ENCODE measurements around the gene NDST4. TPM values are rescaled to one million over a fixed set of nuclear protein-coding genes. Genes with fewer than 3 reads are reported as not detected.

NDST4 gene
- total RNA-seq, 1 experiment from 2014 or later: 0.13 TPM

GRCh38 chr4:114791976-114792375 lies 321.4 kb downstream of the NDST4 start:
- Histone ChIP-seq H3K27ac (ENCODE audit: low read length) (no peak overlapping the region), H3K4me1 (ENCODE audit: control insufficient read depth, insufficient read depth, low read length) (no peaks in the 10 kb centered on the region), H3K36me3 (ENCODE audit: control insufficient read depth, insufficient read depth, low read length) (no peaks in the 10 kb centered on the region), H3K4me3 (ENCODE audit: low read depth in 2 of 2, low read length in 2 of 2) (no peak overlapping the region), H3K9me3 (ENCODE audit: control insufficient read depth, insufficient read depth, low read depth, low read length) (no peaks in the 10 kb centered on the region), H3K27me3 (ENCODE audit: control insufficient read depth, insufficient read depth, low read length) (no peaks in the 10 kb centered on the region)
- DNase-seq (ENCODE audit: low read depth, low spot score): no peak
- TF ChIP-seq SIN3A (IDR thresholded peaks at IDR 0.05; ENCODE audit: borderline replicate concordance, insufficient read depth, low read depth, low read length): no peak
- no peak for TF ChIP-seq TCF7L2 (IDR thresholded peaks at IDR 0.05; ENCODE audit: low read depth, low read length)
- no peak for TF ChIP-seq REST (IDR thresholded peaks at IDR 0.05; ENCODE audit: insufficient read depth in 1 of 2, low read depth in 2 of 2, low read length in 1 of 2)
- TF ChIP-seq POLR2AphosphoS5 (IDR thresholded peaks at IDR 0.05; ENCODE audit: low read depth, low read length): no peak
- no peak for TF ChIP-seq CTCF (IDR thresholded peaks at IDR 0.05)
- BruUV-seq (replicated peaks): no TSS peak
- POLR2A ChIA-PET: interaction anchor here (0.5 kb wide), 1 partner anchor 601 kb away, joined by 5 read pairs; no protein-coding TSS in a partner anchor
- CTCF ChIA-PET: no interaction called here
- in situ Hi-C loops (cut with HindIII; ENCODE audit: low pct_unique_long_range_greater_than_20kb, low sequenced_read_pairs): no loop called here
- intact Hi-C loops (cut with micrococcal nuclease; ENCODE audit: unreplicated experiment): no loop called here
- ATAC-seq: no peak

GRCh38 chr4:114785570-114785969 lies 327.9 kb downstream of the NDST4 start:
- no peak overlapping the region for H3K4me3 ChIP-seq (ENCODE audit: low read depth in 2 of 2, low read length in 2 of 2)
- H3K27me3 ChIP-seq (ENCODE audit: control insufficient read depth, insufficient read depth, low read length): no peaks in the 10 kb centered on the region
- ChIA-PET POLR2A (no interaction called here), CTCF (no interaction called here)
- no TSS peak for BruUV-seq (replicated peaks)
- no peaks in the 10 kb centered on the region for H3K4me1 ChIP-seq (ENCODE audit: control insufficient read depth, insufficient read depth, low read length)
- no peak overlapping the region for H3K27ac ChIP-seq (ENCODE audit: low read length)
- in situ Hi-C loops (cut with HindIII; ENCODE audit: low pct_unique_long_range_greater_than_20kb, low sequenced_read_pairs): no loop called here
- DNase-seq (ENCODE audit: low read depth, low spot score): no peak
- TF ChIP-seq POLR2AphosphoS5 (IDR thresholded peaks at IDR 0.05; ENCODE audit: low read depth, low read length): no peak
- no peak for TF ChIP-seq TCF7L2 (IDR thresholded peaks at IDR 0.05; ENCODE audit: low read depth, low read length)
- no peak for TF ChIP-seq CTCF (IDR thresholded peaks at IDR 0.05)
- no peak for TF ChIP-seq REST (IDR thresholded peaks at IDR 0.05; ENCODE audit: insufficient read depth in 1 of 2, low read depth in 2 of 2, low read length in 1 of 2)
- TF ChIP-seq SIN3A (IDR thresholded peaks at IDR 0.05; ENCODE audit: borderline replicate concordance, insufficient read depth, low read depth, low read length): no peak
- no peaks in the 10 kb centered on the region for H3K36me3 ChIP-seq (ENCODE audit: control insufficient read depth, insufficient read depth, low read length)
- ATAC-seq: no peak
- intact Hi-C loops (cut with micrococcal nuclease; ENCODE audit: unreplicated experiment): no loop called here
- H3K9me3 ChIP-seq (ENCODE audit: control insufficient read depth, insufficient read depth, low read depth, low read length): no peaks in the 10 kb centered on the region
